NCI-H2196 treated with DMSO at 0.1 percent for 48 hours (cell line): Measurements from ENCODE around the gene MXD4.

Source experiments
- DNase-seq: peaks from one replicate; lab custom pipeline; 2025; ENCODE audit not compliant: unreplicated experiment; lab: John Stamatoyannopoulos, UW

MXD4 gene

GRCh38 chr4:2251795-2252529 lies 9.9 kb downstream of the MXD4 start:
- no peak for DNase-seq

GRCh38 chr4:2251073-2251794 lies 10.7 kb downstream of the MXD4 start:
- no peak for DNase-seq

DNA sequence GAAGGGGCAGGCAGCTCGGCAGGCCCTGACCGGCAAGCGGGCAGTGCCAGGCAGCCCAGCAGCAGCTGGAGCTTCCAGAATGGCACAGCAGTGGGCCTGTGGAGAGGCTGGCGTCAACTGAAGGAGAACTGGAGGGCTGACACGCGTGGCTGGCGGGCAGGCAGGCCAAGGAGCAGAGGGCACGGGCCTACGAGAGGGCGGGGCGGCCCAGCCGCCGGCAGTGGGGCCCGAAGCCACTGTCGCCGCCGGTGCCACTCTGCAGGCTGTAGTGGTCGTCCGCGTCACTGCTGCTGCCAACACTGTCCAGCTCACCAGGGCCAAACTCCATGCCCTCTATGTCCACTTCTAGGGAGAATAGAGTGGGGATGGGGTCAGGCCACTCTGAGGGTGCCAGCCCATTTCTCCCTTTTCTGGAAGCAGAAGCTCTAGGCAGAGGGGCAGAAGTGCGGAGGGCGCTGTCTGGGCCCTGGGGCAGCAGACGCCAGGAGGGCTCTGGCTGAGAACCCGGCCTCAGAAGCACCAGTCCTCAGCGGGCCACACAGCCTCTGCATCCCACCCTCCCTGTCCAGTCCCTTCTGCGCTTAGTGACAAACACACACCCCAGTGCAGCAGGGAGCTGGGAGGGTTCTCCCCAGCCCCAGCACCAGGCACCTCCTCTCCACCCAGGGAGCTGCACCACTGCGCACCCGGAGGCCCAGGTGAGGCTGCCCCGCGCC lies 11.4 kb downstream of the MXD4 start:
- no peak for DNase-seq

DNA sequence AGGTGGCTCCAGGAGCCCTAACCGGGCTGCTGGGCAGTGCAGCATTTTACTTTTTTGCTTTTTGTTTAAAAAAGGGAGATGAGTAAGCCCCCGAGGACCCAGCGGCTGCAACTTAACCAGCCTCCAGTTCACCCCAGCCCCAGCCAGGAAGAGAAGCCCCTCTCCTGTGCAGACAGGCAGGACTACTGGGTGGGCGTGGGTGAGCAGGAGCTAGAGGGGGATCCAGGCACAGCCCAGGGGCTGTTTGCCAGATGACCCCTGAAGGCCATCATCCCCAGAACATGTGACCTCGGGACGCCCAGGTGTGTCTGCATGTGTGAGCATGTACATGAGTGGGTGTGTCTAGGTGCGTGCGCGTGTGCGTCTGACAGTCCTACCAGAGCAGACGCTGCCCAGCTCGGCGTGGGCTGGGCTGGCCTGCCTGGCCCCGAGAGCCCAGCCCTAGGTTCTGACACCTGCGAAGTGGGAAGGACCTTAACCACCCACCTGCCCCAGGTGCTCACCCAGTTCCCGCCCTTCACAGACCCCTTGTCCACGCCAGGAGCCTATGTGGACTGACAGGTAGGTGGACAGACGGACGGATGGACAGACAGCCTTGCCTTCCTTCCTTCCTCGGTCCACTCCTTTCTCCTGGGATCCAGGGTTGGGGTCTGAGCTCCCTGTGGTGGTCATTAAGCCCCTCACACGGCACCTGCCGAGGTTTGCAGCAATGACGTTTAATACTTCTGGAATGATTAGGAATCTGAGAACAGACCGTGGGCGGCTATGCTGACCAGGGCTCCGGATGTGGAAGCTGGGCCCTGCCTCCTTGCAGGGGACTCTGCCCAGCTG lies 12.2 kb downstream of the MXD4 start:
- no peak for DNase-seq

- no peak for DNase-seq
Measured at GRCh38 chr4:2248821-2249261, 13.1 kb downstream of the MXD4 start.

DNA sequence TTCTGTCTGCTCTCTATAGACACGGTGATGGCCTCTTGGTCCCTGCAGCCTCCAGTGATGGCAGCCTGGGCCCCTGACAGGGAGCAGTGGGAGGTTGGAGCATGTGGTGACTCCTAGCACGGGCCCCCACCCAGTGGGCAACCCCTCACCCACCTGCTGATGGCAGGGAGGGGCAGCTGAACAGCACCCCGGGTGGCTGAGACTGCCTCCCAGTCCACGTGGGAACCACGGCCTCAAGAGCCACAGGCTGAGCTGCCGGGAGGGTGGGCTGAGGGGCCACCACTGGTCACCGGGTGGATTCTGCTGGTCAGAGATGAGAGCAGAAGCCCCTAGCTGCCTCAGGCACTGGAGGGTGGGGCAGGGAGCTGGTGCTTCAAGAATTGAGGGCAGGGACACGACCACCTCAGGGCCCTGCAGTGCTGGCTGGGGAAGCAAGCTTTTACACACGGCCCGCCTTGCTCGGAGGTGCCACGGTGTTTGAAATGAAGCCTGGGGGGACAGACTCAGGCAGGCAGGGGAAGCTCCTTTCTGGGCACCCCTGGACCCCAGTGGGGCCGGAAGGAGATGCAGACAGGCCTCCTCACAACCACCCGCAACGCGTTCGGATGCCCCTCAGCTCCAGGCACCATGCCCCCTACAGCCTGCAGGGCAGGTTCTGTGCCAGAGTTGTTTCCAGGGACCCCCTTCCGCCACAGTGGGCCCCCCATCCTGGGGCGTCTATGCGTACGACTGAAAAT lies 13.7 kb downstream of the MXD4 start:
- no peak for DNase-seq

DNA sequence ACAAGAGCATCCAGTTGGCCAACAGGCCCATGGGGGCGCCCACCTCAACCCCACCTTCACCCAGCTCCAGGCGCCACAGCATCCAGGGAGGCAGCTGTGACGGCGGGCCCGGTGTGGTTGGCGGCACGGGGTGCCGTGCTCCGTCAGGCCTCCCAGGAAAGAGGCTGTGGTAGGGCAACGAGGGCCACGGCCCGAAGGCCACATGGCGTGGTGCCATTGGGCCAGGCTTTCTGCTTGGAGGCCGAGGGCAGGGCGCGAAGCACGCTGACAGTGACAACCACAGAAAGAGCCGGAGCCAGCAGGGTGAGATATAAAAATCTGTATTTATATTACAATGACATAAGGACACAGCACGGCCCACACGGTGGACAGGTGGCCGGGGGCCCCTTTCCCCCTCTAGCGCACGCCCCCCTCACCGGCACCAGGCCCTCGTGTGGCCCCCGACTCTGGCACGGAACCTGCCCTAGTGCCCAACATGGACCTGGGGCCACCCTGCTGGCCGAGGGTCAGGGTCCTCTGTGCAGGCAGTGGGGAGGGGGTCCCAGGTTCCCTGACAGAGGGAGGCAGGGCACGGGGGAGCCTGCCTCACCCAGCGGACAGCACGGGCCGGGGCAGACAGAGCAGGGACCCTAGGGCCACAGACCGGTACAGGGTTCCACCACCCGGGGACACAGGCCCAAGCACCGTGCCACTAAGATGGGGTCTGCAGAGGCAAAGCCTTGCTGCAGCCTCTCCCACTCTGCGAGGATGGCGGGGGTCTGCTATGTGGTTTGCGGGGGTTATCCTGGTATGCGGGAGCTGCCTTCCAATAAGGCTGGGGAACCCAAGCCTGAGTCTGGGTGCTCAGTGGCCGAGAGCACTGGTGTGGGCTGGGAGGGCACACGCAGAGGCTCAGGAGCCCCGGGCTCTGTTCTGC lies 14.5 kb downstream of the MXD4 start:
- DNase-seq, result no peak

- no peak for DNase-seq
Measured at GRCh38 chr4:2246384-2247127, 15.4 kb downstream of the MXD4 start.

DNA sequence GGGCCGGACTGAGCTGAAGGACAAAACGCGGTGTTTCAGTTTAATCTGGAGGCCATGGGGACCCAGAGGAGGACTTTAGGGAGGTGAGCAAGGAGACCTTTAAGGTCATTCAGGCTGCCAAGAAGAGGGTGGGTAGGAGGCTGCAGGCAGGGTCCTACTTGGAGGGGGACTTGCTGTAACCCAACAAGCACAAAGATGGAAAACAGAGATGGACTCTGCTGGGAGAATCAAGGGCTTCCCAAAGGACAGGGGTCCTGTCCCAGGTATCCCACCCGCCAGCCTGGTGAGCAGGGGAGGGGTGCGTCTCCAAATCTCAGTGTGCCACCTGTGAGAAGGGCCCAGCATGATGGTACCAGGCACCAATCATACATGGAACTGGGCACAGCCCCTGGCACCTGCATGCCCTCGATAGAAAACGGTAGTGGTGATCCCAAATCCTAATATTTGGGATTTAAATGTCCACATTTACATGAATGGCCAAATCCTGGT lies 16.1 kb downstream of the MXD4 start:
- no peak for DNase-seq

DNA sequence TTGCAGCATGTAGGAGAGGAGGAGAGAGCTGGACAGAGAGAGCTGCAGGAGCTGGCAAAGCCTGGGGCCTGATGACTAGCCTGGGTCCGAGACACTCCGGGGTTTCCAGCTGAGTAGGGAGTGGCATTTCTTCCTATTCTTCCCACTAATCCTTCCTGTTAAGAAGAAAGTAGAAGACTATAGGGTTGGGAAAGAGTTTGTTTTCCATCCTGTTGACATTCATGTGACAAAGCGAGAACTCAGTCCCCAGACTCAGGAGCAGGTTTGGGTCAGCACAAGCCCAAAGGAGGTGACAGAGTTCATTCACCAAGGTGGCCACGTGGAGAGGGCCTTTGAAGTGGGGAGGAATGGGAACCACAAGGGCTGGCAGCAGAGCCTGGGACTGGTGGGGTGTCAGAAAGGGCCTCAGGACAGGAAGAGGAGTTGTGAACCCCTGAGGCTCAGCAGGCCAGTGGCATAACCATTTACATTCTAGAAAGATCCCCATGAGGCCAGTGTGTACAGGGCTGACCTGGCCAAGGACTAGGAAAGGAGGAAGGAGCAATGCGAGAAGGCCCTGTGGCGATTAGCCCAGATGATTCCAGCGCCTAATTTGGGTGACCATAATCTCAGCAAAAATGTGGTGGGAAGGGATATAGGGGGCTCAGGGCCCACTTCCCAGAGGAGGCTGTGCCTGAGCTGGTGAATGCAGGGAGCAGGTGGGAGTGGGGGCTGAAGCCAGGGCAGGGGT lies 16.7 kb downstream of the MXD4 start:
- no peak for DNase-seq

GRCh38 chr4:2243681-2244380 lies 18.1 kb downstream of the MXD4 start:
- DNase-seq, result no peak

- peak; percentile 87 for DNase-seq
Measured at GRCh38 chr4:2241410-2242353, 20.2 kb downstream of the MXD4 start, which contains the start of the genes HAUS3 and POLN. Gene HAUS3, minus strand, starts transcription at chr4:2242121. Its CDS starts 1,175 bp downstream, at chr4:2240946. Gene POLN, minus strand, starts transcription at chr4:2242121. Its CDS starts 12,890 bp downstream, at chr4:2229231.

DNA sequence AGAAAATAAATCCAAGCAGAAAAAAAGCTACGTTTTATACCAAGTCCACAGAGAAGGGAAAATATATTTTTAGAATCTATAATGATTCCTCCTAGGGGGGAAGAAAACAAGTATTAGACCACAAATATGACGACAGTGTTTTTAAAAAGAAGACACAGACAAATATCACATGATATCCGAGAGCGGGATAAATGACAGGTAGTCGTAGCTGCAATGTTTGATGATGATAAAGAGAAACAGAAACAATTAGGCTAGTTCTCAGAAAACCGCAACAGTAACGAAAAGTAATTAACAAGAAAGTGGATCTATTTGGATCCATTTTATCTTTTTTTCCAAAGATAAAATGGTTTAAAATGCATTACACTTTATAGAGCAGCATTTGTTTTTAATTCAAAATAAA lies 20.9 kb downstream of the MXD4 start:
- no peak for DNase-seq

DNA sequence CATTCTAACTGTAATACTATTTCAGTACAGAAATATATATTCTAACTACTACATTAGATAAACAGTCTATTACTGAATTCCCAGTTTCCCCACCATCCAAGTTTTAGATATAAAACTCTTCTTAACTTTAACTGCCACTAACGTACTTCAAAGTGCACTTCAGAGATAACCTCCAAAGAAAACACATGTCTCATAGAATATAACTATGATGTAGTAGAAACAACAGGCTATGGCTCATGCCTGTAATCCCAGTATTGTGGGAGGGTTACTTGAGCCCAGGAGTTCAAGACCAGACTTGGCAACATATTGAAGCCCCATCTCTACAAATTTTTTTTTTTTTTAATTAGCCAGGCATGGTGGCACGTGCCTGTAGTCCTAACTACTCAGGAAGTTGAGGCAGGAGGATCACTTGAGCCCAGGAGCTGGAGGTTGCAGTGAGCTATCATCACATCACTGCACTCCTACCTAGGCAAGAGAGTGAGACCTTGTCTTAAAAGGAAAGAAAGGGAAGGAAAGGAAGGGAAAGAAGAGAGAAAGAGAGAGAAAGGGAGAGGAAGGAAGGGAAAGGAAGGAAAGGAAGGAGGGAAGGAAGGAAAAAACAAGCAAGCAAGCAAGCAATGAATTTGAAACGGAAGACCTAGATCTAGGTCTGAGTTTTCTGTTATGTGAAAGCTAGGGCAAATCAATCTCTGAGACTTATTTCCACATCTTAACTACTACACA lies 24.8 kb downstream of the MXD4 start:
- no peak for DNase-seq

DNA sequence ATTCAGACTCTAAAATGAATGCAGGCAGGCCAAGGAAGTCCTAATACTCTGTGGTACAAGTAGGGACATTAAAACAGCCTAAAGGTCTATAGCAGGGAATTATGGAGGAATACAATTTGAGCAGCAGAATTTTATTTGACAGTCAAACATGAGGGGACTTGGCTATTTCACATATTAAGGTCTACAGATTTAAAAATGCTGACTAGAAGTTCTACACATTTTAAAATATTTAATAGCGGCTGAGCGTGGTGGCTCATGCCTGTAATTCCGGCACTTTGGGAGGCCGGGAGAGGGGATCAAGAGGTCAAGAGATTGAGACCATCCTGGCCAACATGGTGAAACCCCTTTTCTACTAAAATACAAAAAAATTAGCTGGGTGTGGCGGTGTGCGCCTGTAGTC lies 30.8 kb downstream of the MXD4 start:
- no peak for DNase-seq
